Neuronal stem cell (in vitro differentiated cells): ENCODE measurements around the gene CATSPERD.
A peak's percentile ranks its signal among the peaks of the same experiment; 100 is the strongest.

Experiments used
- DNase-seq: peaks from one replicate; pipeline ENCODE4 v3.0.0-alpha.2; 2013; ENCODE audit warnings: low spot score
- H2AFZ ChIP-seq: one replicate; pipeline ENCODE4 v1.6.1; 2013; ENCODE audit warnings: mild to moderate bottlenecking, low read length, inconsistent platforms
- H2AK5ac ChIP-seq: 2 replicates; pipeline ENCODE4 v1.6.1; 2013; ENCODE audit warnings: low read depth, mild to moderate bottlenecking, inconsistent platforms, low read length, moderate library complexity, mixed read lengths
- H2BK120ac ChIP-seq: 2 replicates; pipeline ENCODE4 v1.6.1; 2013; ENCODE audit warnings: low read depth, mild to moderate bottlenecking, inconsistent platforms, low read length, moderate library complexity, mixed read lengths
- H2BK12ac ChIP-seq: one replicate; pipeline ENCODE4 v1.6.1; 2013; ENCODE audit warnings: low read length, inconsistent platforms
- H2BK15ac ChIP-seq: 2 replicates; pipeline ENCODE4 v1.6.1; 2013; ENCODE audit warnings: mild to moderate bottlenecking, low read length, inconsistent platforms, mixed read lengths
- H2BK5ac ChIP-seq: one replicate; pipeline ENCODE4 v1.6.1; 2013; ENCODE audit warnings: inconsistent platforms, mild to moderate bottlenecking, low read length, moderate library complexity
- H3K14ac ChIP-seq: one replicate; pipeline ENCODE4 v1.6.1; 2013; ENCODE audit warnings: low read length, inconsistent platforms
- H3K18ac ChIP-seq: 2 replicates; pipeline ENCODE4 v1.6.1; 2013; ENCODE audit warnings: low read length, inconsistent platforms
- H3K23ac ChIP-seq: 2 replicates; pipeline ENCODE4 v1.6.1; 2013; ENCODE audit warnings: low read depth, mild to moderate bottlenecking, mixed read lengths, low read length, inconsistent platforms; ENCODE audit not compliant: poor library complexity
- H3K27ac ChIP-seq: replicated peaks from 3 replicates; pipeline ENCODE4 v1.5.1; 2013; ENCODE audit warnings: low read length, inconsistent platforms
- H3K27me3 ChIP-seq, 3 experiments: 2 replicates each; pipeline ENCODE4 v1.6.1; 2013; ENCODE audit warnings: low read length in 3 of 3, mild to moderate bottlenecking in 2 of 3, inconsistent platforms in 1 of 3, low read depth in 1 of 3, mixed read lengths in 1 of 3, moderate library complexity in 1 of 3; ENCODE audit not compliant: control insufficient read depth in 3 of 3, insufficient read depth in 3 of 3
- H3K36me3 ChIP-seq, 2 donors: replicated peaks in 1 of 2; 2 replicates each; pipeline ENCODE4 v1.6.1; 2013; ENCODE audit warnings: low read length in 2 of 2; ENCODE audit not compliant: control insufficient read depth in 2 of 2, insufficient read depth in 2 of 2
- H3K4ac ChIP-seq: 2 replicates; pipeline ENCODE4 v1.6.1; 2013; ENCODE audit warnings: inconsistent platforms, mild to moderate bottlenecking, low read length, moderate library complexity
- H3K4me1 ChIP-seq, 2 donors: 1 replicate in 1 of 2; 2 replicates in 1 of 2; pipeline ENCODE4 v1.6.1; 2013; ENCODE audit warnings: low read length in 2 of 2, low read depth in 1 of 2; ENCODE audit not compliant: control insufficient read depth in 2 of 2, insufficient read depth in 1 of 2
- H3K4me2 ChIP-seq: one replicate; pipeline ENCODE4 v1.6.1; 2013; ENCODE audit warnings: mild to moderate bottlenecking, low read length, inconsistent platforms; ENCODE audit not compliant: insufficient read depth, poor library complexity, severe bottlenecking
- H3K4me3 ChIP-seq, 2 donors: 2 replicates each; pipeline ENCODE4 v1.5.1; 2013; ENCODE audit warnings: low read length in 2 of 2, mild to moderate bottlenecking in 2 of 2, inconsistent platforms in 1 of 2, moderate library complexity in 1 of 2
- H3K79me1 ChIP-seq: one replicate; pipeline ENCODE4 v1.6.1; 2013; ENCODE audit warnings: low read depth, mild to moderate bottlenecking, inconsistent platforms, low read length, moderate library complexity
- H3K9ac ChIP-seq: one replicate; pipeline ENCODE4 v1.6.1; 2013; ENCODE audit warnings: mild to moderate bottlenecking, low read depth, low read length, inconsistent platforms; ENCODE audit not compliant: poor library complexity
- H3K9me3 ChIP-seq, 2 donors: replicated peaks in 1 of 2; 2 replicates each; pipeline versions ENCODE3 to v1.6.1; 2013; ENCODE audit warnings: low read length in 2 of 2, mild to moderate bottlenecking in 2 of 2, inconsistent platforms in 1 of 2, low read depth in 1 of 2, mixed read lengths in 1 of 2, moderate library complexity in 1 of 2; ENCODE audit not compliant: control insufficient read depth in 2 of 2, insufficient read depth in 1 of 2
- H4K8ac ChIP-seq: one replicate; pipeline ENCODE4 v1.6.1; 2013; ENCODE audit warnings: low read depth, mild to moderate bottlenecking, inconsistent platforms, low read length, moderate library complexity
- H4K91ac ChIP-seq: one replicate; pipeline ENCODE4 v1.6.1; 2013; ENCODE audit warnings: low read length, low read depth, mild to moderate bottlenecking, inconsistent platforms; ENCODE audit not compliant: poor library complexity
- WGBS, 2 donors: extraction: QIAGEN DNeasy Blood & Tissue Kit; methylation state at CpG; one replicate each; pipeline ENCODE4 v1.1.7; 2013; ENCODE audit warnings: missing lambda C conversion rate in 2 of 2, mixed read lengths in 1 of 2; ENCODE audit not compliant: insufficient read length in 2 of 2, insufficient replicate concordance in 1 of 2; ENCODE audit errors: extremely low coverage in 2 of 2; 5-methylcytosine and 5-hydroxymethylcytosine counted together

The CATSPERD gene

DNA sequence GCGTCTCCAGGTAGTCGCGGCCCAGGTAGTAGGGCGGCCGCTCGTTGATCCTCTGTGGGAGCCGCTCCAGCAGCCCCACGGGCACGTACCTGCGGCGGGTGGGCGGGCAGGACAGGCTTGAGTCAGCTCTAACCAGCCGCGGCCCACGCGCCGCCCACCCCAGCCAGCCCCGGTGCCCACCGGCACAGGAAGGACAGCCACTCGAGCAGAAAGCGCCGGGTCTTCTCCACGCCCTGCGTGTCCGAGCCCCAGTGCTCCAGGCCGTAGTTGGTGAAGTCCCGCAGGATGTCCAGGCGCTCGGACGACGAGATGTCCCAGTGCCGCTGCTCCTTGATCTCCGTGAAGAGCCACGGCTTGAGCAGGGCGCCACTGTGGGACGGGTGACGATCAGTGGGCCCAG, 65.0 kb downstream of the CATSPERD start:
- no peak overlapping the region for H2AK5ac ChIP-seq
- DNase-seq = no peak
- no peak overlapping the region for H3K27ac ChIP-seq
- no peak overlapping the region for H3K4me3 ChIP-seq
- no peak overlapping the region for H3K4me2 ChIP-seq
- no peak overlapping the region for H2BK120ac ChIP-seq
- H3K27me3 ChIP-seq = no peaks in the 10 kb centered on the region
- no peak overlapping the region for H4K8ac ChIP-seq
- no peak overlapping the region for H3K14ac ChIP-seq
- H3K18ac ChIP-seq = no peak overlapping the region
- H3K9ac ChIP-seq = no peak overlapping the region
- H2AFZ ChIP-seq = no peak overlapping the region
- H3K79me1 ChIP-seq = peaks cover 16% of the 10 kb centered on the region
- H2BK5ac ChIP-seq = no peak overlapping the region
- H3K9me3 ChIP-seq = no peaks in the 10 kb centered on the region
- H4K91ac ChIP-seq = no peak overlapping the region
- H3K4ac ChIP-seq = no peak overlapping the region
- no peak overlapping the region for H2BK15ac ChIP-seq
- no peak overlapping the region for H2BK12ac ChIP-seq
- H3K4me1 ChIP-seq = peaks cover 4 to 7% of the 10 kb centered on the region in 2 donors
- H3K36me3 ChIP-seq = peaks cover 38 to 67% of the 10 kb centered on the region in 2 donors
- no CpG with 5 or more reads among the region's 37 CpGs for WGBS, 2 donors
- H3K23ac ChIP-seq = peak overlapping the region; percentile 73

DNA sequence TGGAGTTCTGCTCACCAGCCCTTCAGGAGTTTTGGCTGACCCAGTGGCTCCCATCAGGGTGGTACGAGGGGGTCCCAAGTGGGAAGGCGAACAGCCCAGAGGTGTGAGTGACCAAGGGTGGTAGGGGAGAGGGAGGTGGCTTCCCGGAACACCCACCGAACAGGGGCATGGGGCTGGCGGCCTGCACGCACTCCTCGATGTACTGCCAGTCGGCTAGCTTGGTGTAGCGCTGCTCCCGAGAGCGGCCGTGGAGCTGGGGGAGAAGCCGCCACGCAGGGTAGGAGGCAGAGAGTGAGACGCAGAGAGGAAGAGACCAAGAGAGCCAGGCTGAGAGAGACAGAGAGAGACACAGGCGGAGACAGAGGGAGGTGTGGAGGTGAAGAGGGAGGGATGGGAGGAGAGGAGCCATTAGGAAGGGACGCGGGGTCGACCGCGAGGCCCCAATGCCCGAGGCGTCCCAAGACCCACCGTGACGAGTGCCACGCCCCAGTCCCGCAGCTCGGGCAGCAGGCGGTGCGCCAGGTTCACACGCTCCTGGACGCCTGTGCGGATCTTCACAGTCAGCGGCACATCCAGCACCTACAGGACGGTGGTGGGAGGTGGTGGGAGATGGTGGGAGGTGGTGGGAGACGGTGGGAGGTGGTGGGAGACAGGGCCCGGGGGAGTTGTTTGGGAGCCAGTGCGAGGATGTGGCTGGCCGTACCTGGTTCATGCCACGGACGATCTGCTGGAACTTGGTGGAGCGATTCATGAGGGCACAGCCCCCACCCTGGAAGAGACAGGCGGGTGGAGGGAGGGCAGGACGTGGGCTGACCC, 66.4 kb downstream of the CATSPERD start:
- Histone ChIP-seq H3K27me3 (no peaks in the 10 kb centered on the region), H3K36me3 (peaks cover 38 to 67% of the 10 kb centered on the region in 2 donors), H3K18ac (no peak overlapping the region), H3K4ac (no peak overlapping the region), H2BK12ac (no peak overlapping the region), H3K14ac (no peak overlapping the region), H2BK120ac (no peak overlapping the region), H3K27ac (no peak overlapping the region), H3K9me3 (no peaks in the 10 kb centered on the region), H3K79me1 (peaks cover 16% of the 10 kb centered on the region), H2AFZ (no peak overlapping the region), H3K23ac (peak overlapping the region; percentile 55), H3K4me2 (no peak overlapping the region), H2BK5ac (peak overlapping the region; percentile 53), H3K4me1 (peaks cover 4 to 7% of the 10 kb centered on the region in 2 donors), H3K9ac (no peak overlapping the region), H2BK15ac (no peak overlapping the region), H4K91ac (peak overlapping the region; percentile 30), H2AK5ac (no peak overlapping the region), H4K8ac (no peak overlapping the region), H3K4me3 (no peak overlapping the region)
- no CpG with 5 or more reads among the region's 44 CpGs for WGBS, 2 donors
- no peak for DNase-seq

DNA sequence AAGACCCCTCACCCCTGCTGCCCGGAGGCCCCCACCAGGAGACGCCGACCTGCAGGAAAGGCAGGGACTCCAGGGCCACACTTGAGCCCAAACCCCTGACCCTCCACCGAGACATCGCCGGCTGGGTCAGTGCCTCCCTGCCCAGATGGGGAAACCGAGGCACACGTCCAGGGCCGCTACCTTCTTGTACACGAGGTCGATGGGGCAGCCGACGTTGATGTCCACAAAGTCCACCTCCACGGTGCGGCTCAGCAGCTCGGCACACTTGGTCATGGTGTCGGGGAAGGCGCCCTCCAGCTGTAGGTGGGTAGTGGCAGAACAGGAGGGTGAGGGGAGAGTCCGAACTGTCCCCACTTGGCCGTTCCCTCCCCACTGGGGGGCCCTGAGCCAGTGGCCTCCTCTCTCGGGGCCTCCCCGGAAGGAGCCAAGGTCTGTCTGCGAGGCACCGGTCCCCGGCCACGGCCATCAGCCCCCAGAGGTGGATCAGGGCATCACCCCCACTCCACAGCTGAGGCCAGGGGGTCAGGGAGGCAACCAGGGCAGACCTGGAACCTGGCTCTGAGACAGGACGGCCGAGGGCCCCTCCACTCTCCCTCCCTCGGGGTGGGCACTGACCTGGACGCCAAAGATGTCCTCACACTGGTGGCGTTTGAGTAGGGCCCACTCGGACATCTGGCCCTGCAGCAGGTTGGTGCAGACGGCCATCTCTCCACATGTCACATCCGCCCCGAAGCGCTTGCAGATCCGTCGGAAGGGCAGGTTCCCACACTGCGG, 67.2 kb downstream of the CATSPERD start:
- Histone ChIP-seq H3K27ac (no peak overlapping the region), H3K18ac (no peak overlapping the region)
- WGBS, 2 donors = no CpG with 5 or more reads among the region's 39 CpGs

DNA sequence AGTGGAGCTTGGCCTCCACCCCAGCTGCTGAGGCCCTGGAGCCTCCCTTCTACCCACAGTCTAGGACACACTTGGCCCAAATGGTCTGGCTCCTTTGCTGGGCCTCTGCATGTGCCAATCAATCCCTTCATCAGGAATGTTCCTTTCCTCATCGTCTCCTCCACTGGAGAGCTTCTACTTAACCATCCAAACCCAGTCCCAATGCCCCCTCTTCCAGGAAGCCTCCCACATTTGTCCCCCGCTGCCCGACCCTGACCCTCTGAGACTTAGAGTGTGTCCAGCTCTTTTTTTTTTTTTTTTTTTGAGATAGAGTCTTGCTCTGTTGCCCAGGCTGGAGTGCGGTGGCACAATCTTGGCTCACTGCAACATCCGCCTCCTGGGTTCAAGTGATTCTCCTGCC, 68.0 kb downstream of the CATSPERD start:
- no peak overlapping the region for H3K4ac ChIP-seq
- H2AFZ ChIP-seq = no peak overlapping the region
- H3K4me3 ChIP-seq = no peak overlapping the region
- H3K4me2 ChIP-seq = no peak overlapping the region
- H3K9ac ChIP-seq = no peak overlapping the region
- WGBS, 2 donors = no CpG with 5 or more reads among the region's 5 CpGs
- peaks cover 38 to 63% of the 10 kb centered on the region in 2 donors for H3K36me3 ChIP-seq
- peaks cover 0 to 2% of the 10 kb centered on the region in 2 donors for H3K9me3 ChIP-seq
- no peak overlapping the region for H2BK5ac ChIP-seq
- H2BK12ac ChIP-seq = no peak overlapping the region
- no peak overlapping the region for H2BK15ac ChIP-seq
- H4K91ac ChIP-seq = no peak overlapping the region
- H2AK5ac ChIP-seq = no peak overlapping the region
- no peak for DNase-seq
- no peak overlapping the region for H3K14ac ChIP-seq
- no peaks in the 10 kb centered on the region for H3K27me3 ChIP-seq
- peak overlapping the region; percentile 65 for H4K8ac ChIP-seq
- H3K27ac ChIP-seq = no peak overlapping the region
- no peak overlapping the region for H3K23ac ChIP-seq
- H3K4me1 ChIP-seq = peaks cover 4 to 7% of the 10 kb centered on the region in 2 donors
- peaks cover 13% of the 10 kb centered on the region for H3K79me1 ChIP-seq
- H2BK120ac ChIP-seq = no peak overlapping the region
- H3K18ac ChIP-seq = no peak overlapping the region

More for the DNA sequence above, 67.2 kb downstream of the CATSPERD start:
- Histone ChIP-seq H3K4me2 (no peak overlapping the region), H2BK12ac (no peak overlapping the region), H3K4me1 (peaks cover 4 to 7% of the 10 kb centered on the region in 2 donors), H3K14ac (no peak overlapping the region), H3K79me1 (peaks cover 13% of the 10 kb centered on the region), H3K36me3 (peaks cover 38 to 67% of the 10 kb centered on the region in 2 donors), H3K27me3 (no peaks in the 10 kb centered on the region), H2BK120ac (no peak overlapping the region), H3K4me3 (no peak overlapping the region), H3K9ac (no peak overlapping the region), H2AFZ (no peak overlapping the region), H4K91ac (no peak overlapping the region), H3K9me3 (no peaks in the 10 kb centered on the region), H2BK15ac (no peak overlapping the region), H4K8ac (peak overlapping the region; percentile 65), H2BK5ac (peak overlapping the region; percentile 53), H3K23ac (peak overlapping the region; percentile 65), H2AK5ac (no peak overlapping the region), H3K4ac (no peak overlapping the region)
- DNase-seq = no peak
